ENCODE data around the gene IGF2BP3.
A peak's percentile ranks its signal among the peaks of the same experiment; 100 is the strongest.
"Not testable (repeated sequence)": the region's sequence is repeated elsewhere in the genome, so short reads cannot be mapped to it uniquely, and the experiment has no call there.

Gene IGF2BP3

DNA sequence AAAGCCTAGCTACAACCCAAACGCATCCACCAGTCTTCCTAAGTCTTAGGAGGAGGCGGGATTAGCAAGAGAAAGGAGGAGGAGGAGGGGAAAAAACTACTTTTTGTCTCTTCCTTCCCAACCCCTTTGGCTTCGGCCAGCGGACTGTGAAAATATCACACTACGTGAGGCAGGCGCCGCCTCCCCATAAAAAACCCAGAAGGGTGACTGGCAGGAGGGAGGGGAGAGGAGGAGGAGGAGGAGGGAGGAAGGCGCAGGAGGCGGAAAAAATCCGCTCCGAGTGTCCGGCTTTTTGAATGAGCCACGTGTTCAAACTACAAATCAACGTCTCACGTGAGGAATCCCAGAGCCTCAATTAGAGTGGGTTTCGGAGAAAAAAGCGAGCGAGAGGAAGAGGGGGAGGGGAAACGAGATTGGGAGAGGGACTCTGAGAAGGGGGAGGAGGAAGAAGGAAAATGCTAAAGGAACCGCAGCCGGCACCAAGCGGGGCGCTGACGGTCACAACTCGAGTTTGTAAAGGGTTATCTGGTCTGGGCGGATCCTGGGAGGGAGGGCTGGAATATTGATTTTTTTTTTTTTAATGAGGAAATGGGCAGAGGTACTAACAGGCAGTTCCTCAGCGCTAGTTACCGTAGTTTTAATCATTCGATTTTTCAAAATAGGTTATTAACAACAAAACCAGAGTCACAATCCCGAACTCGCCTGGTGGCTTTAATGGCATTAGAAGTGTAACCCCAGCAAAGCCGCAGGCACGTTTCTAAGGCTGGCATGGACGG, at the start of gene IGF2BP3:
Gene IGF2BP3 (minus strand): TSS at position 162 of the 776 bp plus-strand sequence. CDS start 381 bp downstream, outside the sequence.
- Histone ChIP-seq H3K36me3 (ENCODE audit: insufficient read depth, low read length) (no peaks in the 10 kb centered on the region), H3K9me3 (ENCODE audit: low read length) (no peaks in the 10 kb centered on the region), H3K4me1 (ENCODE audit: insufficient read depth, low read length) (peaks cover 25% of the 10 kb centered on the region)

DNA sequence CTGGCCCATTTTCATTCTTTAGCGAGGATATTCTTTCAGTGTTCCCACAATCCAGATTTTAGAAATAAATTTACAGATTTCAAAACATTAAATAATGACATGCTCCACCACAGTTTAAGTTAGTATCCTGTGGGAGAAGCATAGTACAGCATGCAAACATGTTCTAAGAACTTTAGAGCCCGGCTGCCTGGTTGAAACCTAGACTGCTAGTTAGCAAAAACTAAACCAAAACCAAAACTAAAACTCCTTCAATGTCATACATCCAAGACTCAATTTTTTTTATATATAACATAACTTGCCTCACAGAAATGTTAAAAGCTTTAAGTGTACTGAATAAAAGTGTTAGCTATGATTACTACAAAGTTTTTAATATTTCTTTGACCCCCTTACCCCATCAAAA, 44.5 kb upstream of the IGF2BP3 start:
- peaks cover 4% of the 10 kb centered on the region for H3K9me3 ChIP-seq (ENCODE audit: low read length)

More for the DNA sequence above, at the start of gene IGF2BP3:
- no peaks in the 10 kb centered on the region for H3K27me3 ChIP-seq (ENCODE audit: insufficient read depth, low read length)
- H3K4me3 ChIP-seq (ENCODE audit: low read length), result peak within 1 kb of the TSS; percentile 63
- H2AFZ ChIP-seq (ENCODE audit: low read depth, low read length), result no peak within 1 kb of the TSS

GRCh38 chr7:23513746-23514145, 43.5 kb upstream of the IGF2BP3 start:
- not testable (repeated sequence) for H3K9me3 ChIP-seq (ENCODE audit: low read length); H3K4me1 ChIP-seq (ENCODE audit: insufficient read depth, low read length); H3K27me3 ChIP-seq (ENCODE audit: insufficient read depth, low read length); H3K4me3 ChIP-seq (ENCODE audit: low read length); H2AFZ ChIP-seq (ENCODE audit: low read depth, low read length)
- H3K36me3 ChIP-seq (ENCODE audit: insufficient read depth, low read length), result peaks cover 83% of the 10 kb centered on the region

More for the DNA sequence above, 44.5 kb upstream of the IGF2BP3 start:
- Histone ChIP-seq H3K36me3 (ENCODE audit: insufficient read depth, low read length) (peaks cover 84% of the 10 kb centered on the region), H3K27me3 (ENCODE audit: insufficient read depth, low read length) (no peaks in the 10 kb centered on the region), H2AFZ (ENCODE audit: low read depth, low read length) (no peak overlapping the region), H3K4me3 (ENCODE audit: low read length) (no peak overlapping the region), H3K4me1 (ENCODE audit: insufficient read depth, low read length) (no peaks in the 10 kb centered on the region)

GRCh38 chr7:23494009-23494408, 23.7 kb upstream of the IGF2BP3 start:
- Histone ChIP-seq H3K4me3 (ENCODE audit: low read length) (no peak overlapping the region), H2AFZ (ENCODE audit: low read depth, low read length) (no peak overlapping the region), H3K36me3 (ENCODE audit: insufficient read depth, low read length) (peaks cover 3% of the 10 kb centered on the region), H3K27me3 (ENCODE audit: insufficient read depth, low read length) (no peaks in the 10 kb centered on the region), H3K4me1 (ENCODE audit: insufficient read depth, low read length) (no peaks in the 10 kb centered on the region), H3K9me3 (ENCODE audit: low read length) (no peaks in the 10 kb centered on the region)

DNA sequence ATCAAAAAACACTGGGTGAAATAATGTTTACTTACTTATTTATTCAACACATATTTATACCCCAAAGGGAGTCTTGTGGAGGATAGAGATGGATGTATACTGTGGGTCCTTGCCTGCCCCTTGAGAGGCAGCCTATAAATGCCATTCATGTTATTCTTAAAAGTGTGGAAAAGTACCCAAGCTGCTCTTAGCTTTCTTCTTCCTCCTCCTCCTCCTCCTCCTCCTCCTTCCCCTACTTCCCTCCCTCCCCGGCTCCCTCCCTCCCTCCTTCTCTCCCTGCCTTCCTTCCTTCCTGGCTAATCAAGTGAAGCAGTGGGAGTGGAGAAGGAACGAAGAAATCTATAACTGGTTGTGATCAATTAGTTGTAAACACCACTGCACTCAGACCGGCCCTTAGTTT, 21.2 kb upstream of the IGF2BP3 start:
- Histone ChIP-seq H3K4me3 (ENCODE audit: low read length) (no peak overlapping the region), H2AFZ (ENCODE audit: low read depth, low read length) (no peak overlapping the region), H3K9me3 (ENCODE audit: low read length) (no peaks in the 10 kb centered on the region), H3K4me1 (ENCODE audit: insufficient read depth, low read length) (no peaks in the 10 kb centered on the region), H3K36me3 (ENCODE audit: insufficient read depth, low read length) (peaks cover 3% of the 10 kb centered on the region), H3K27me3 (ENCODE audit: insufficient read depth, low read length) (no peaks in the 10 kb centered on the region)

DNA sequence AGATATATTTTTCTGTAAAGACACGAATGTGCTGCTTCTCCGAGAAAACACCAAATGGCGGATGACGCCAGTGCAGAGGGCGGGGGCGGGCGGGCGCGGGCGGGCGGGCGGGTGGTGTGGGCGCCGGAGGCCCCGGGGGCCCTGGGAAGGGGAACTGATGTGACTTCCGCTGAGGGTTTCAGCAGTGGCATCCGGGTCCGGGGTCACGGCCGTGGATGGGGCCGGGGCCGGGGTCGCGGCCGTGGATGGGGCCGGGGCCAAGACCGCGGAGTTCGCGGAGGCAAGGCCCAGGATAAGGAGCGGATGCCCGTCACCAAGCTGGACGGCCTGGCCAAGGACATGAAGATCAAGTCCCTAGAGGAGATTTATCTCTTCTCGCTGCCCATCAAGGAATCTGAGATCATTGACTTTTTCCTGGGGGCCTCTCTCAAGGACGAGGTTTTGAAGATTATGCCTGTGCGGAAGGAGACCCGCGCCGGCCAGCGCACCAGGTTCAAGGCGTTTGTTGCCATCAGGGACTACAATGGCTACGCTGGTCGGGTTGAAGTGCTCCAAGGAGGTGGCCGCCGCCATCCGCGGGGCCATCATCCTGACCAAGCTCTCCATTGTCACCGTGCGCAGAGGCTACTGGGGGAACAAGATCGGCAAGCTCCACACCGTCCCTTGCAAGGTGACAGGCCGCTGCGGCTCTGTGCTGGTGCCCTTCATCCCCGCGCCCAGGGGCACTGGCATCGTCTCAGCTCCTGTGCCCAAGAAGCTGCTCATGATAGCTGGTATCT, 20.3 kb upstream of the IGF2BP3 start:
- Histone ChIP-seq H2AFZ (ENCODE audit: low read depth, low read length) (no peak overlapping the region), H3K4me1 (ENCODE audit: insufficient read depth, low read length) (peaks cover 2% of the 10 kb centered on the region), H3K4me3 (ENCODE audit: low read length) (no peak overlapping the region), H3K9me3 (ENCODE audit: low read length) (no peaks in the 10 kb centered on the region), H3K27me3 (ENCODE audit: insufficient read depth, low read length) (no peaks in the 10 kb centered on the region), H3K36me3 (ENCODE audit: insufficient read depth, low read length) (peaks cover 3% of the 10 kb centered on the region)

DNA sequence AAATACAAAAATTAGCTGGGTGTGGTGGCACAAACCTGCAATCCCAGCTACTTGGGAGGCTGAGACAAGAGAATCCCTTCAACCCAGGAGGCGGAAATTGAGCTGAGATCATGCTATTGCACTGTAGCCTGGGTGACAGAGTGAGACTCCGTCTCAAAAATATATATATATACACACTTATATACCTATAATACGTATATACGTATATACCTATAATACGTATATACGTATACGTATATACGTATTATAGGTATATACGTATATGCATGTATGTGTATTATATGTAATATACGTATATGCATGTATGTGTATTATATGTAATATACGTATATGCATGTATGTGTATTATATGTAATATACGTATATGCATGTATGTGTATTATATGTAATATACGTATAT, 18.4 kb upstream of the IGF2BP3 start:
- H3K4me3 ChIP-seq (ENCODE audit: low read length); H2AFZ ChIP-seq (ENCODE audit: low read depth, low read length); H3K36me3 ChIP-seq (ENCODE audit: insufficient read depth, low read length); H3K27me3 ChIP-seq (ENCODE audit: insufficient read depth, low read length); H3K9me3 ChIP-seq (ENCODE audit: low read length); H3K4me1 ChIP-seq (ENCODE audit: insufficient read depth, low read length): not testable (repeated sequence)

DNA sequence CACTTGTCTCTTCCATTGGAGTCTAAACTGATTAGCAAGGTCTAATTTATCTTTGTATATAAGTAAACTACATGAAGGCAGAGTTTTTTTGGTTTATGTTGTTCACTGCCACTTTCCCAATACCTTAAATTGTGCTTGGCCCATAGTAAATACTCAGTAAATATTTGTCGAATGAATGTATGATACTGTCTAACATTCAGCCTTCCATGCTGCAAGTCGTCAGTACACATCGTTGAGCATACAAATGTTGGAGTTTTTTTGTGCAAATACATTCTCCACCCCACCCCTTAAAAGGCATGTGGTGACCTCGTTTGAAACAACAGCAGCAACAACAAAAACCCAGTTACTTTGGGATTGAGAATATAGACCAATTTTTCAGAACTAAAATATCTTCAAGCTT, 17.4 kb upstream of the IGF2BP3 start:
- H2AFZ ChIP-seq (ENCODE audit: low read depth, low read length), result no peak overlapping the region
- peaks cover 2% of the 10 kb centered on the region for H3K4me1 ChIP-seq (ENCODE audit: insufficient read depth, low read length)
- H3K36me3 ChIP-seq (ENCODE audit: insufficient read depth, low read length), result peaks cover 8% of the 10 kb centered on the region
- H3K27me3 ChIP-seq (ENCODE audit: insufficient read depth, low read length), result no peaks in the 10 kb centered on the region
- H3K9me3 ChIP-seq (ENCODE audit: low read length), result no peaks in the 10 kb centered on the region
- H3K4me3 ChIP-seq (ENCODE audit: low read length), result no peak overlapping the region

- H3K4me3 ChIP-seq (ENCODE audit: low read length), result no peak overlapping the region
- peaks cover 2% of the 10 kb centered on the region for H3K4me1 ChIP-seq (ENCODE audit: insufficient read depth, low read length)
- H3K36me3 ChIP-seq (ENCODE audit: insufficient read depth, low read length), result peaks cover 6% of the 10 kb centered on the region
- no peaks in the 10 kb centered on the region for H3K9me3 ChIP-seq (ENCODE audit: low read length)
- H2AFZ ChIP-seq (ENCODE audit: low read depth, low read length), result no peak overlapping the region
- no peaks in the 10 kb centered on the region for H3K27me3 ChIP-seq (ENCODE audit: insufficient read depth, low read length)
Measured at GRCh38 chr7:23486002-23486773, 15.9 kb upstream of the IGF2BP3 start.

GRCh38 chr7:23482686-23483085, 12.4 kb upstream of the IGF2BP3 start:
- no peak overlapping the region for H3K4me3 ChIP-seq (ENCODE audit: low read length)
- peaks cover 5% of the 10 kb centered on the region for H3K4me1 ChIP-seq (ENCODE audit: insufficient read depth, low read length)
- H3K9me3 ChIP-seq (ENCODE audit: low read length), result no peaks in the 10 kb centered on the region
- no peak overlapping the region for H2AFZ ChIP-seq (ENCODE audit: low read depth, low read length)
- no peaks in the 10 kb centered on the region for H3K27me3 ChIP-seq (ENCODE audit: insufficient read depth, low read length)
- H3K36me3 ChIP-seq (ENCODE audit: insufficient read depth, low read length), result peaks cover 6% of the 10 kb centered on the region

- Histone ChIP-seq H3K27me3 (ENCODE audit: insufficient read depth, low read length) (no peaks in the 10 kb centered on the region), H3K9me3 (ENCODE audit: low read length) (no peaks in the 10 kb centered on the region), H3K4me1 (ENCODE audit: insufficient read depth, low read length) (peaks cover 15% of the 10 kb centered on the region), H2AFZ (ENCODE audit: low read depth, low read length) (no peak overlapping the region), H3K36me3 (ENCODE audit: insufficient read depth, low read length) (no peaks in the 10 kb centered on the region), H3K4me3 (ENCODE audit: low read length) (no peak overlapping the region)
Measured at GRCh38 chr7:23477962-23478866, 7.9 kb upstream of the IGF2BP3 start.

DNA sequence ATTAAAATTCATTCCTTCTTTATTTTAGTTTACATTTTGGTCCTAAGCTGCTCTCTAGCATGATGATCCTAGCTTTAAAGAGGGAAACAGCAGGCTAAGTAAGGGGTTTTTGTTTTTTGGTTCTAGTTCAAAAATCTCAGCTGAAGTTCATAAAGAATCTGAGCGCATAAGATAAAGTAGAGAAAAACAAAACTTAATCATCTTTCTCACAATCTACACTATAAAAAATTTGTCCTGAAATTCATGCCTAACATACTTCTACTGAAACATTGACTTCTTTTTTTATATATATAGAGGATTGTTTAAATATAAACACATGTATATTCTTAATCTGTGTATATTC, 6.8 kb upstream of the IGF2BP3 start:
- no peaks in the 10 kb centered on the region for H3K36me3 ChIP-seq (ENCODE audit: insufficient read depth, low read length)
- peaks cover 23% of the 10 kb centered on the region for H3K4me1 ChIP-seq (ENCODE audit: insufficient read depth, low read length)
- H2AFZ ChIP-seq (ENCODE audit: low read depth, low read length), result no peak overlapping the region
- H3K27me3 ChIP-seq (ENCODE audit: insufficient read depth, low read length), result no peaks in the 10 kb centered on the region
- peak overlapping the region; percentile 63 for H3K4me3 ChIP-seq (ENCODE audit: low read length)
- H3K9me3 ChIP-seq (ENCODE audit: low read length), result no peaks in the 10 kb centered on the region
